ENCODE data around the gene ANKFN1. TPM values are rescaled to one million over a fixed set of nuclear protein-coding genes. Genes with fewer than 3 reads are reported as not detected.

ANKFN1 gene
- total RNA-seq, 3 donors from 2014 or later, result 4.1 to 12.8 (median 5.6) TPM

- Histone ChIP-seq H3K36me3 (no peaks in the 10 kb centered on the region), H3K4me1 (no peaks in the 10 kb centered on the region), H3K27ac (no peak overlapping the region), H3K9me3 (no peaks in the 10 kb centered on the region), H3K4me3 (no peak overlapping the region), H3K27me3 (no peaks in the 10 kb centered on the region)
- no peak for TF ChIP-seq POLR2AphosphoS5 (IDR thresholded peaks at IDR 0.05)
- TF ChIP-seq POLR2A (IDR thresholded peaks at IDR 0.05), result no peak
- no peak for TF ChIP-seq CTCF (IDR thresholded peaks at IDR 0.05)
- DNase-seq (ENCODE audit: low spot score in 2 of 2), result no peak
- intact Hi-C loops (cut with DNase I; ENCODE audit: low total_unique reads), result no loop called here
Observed at GRCh38 chr17:56351675-56352074, 198.4 kb downstream of the ANKFN1 start.

- intact Hi-C loops (cut with DNase I; ENCODE audit: low total_unique reads), result no loop called here
- Histone ChIP-seq H3K36me3 (no peaks in the 10 kb centered on the region), H3K4me3 (no peak overlapping the region), H3K4me1 (no peaks in the 10 kb centered on the region), H3K27me3 (no peaks in the 10 kb centered on the region), H3K9me3 (no peaks in the 10 kb centered on the region), H3K27ac (no peak overlapping the region)
- no peak for DNase-seq (ENCODE audit: low spot score in 2 of 2)
- no peak for TF ChIP-seq POLR2AphosphoS5 (IDR thresholded peaks at IDR 0.05)
- no peak for TF ChIP-seq POLR2A (IDR thresholded peaks at IDR 0.05)
- TF ChIP-seq CTCF (IDR thresholded peaks at IDR 0.05), result no peak
Observed at GRCh38 chr17:56358651-56359050, 205.4 kb downstream of the ANKFN1 start.

- no peaks in the 10 kb centered on the region for H3K36me3 ChIP-seq
- intact Hi-C loops (cut with DNase I; ENCODE audit: low total_unique reads), result no loop called here
- no peak overlapping the region for H3K4me3 ChIP-seq
- DNase-seq (ENCODE audit: low spot score in 2 of 2), result no peak
- no peak for TF ChIP-seq POLR2AphosphoS5 (IDR thresholded peaks at IDR 0.05)
- TF ChIP-seq CTCF (IDR thresholded peaks at IDR 0.05), result no peak
- TF ChIP-seq POLR2A (IDR thresholded peaks at IDR 0.05), result no peak
- H3K4me1 ChIP-seq, result no peaks in the 10 kb centered on the region
- H3K27me3 ChIP-seq, result no peaks in the 10 kb centered on the region
- H3K27ac ChIP-seq, result no peak overlapping the region
- H3K9me3 ChIP-seq, result no peaks in the 10 kb centered on the region
Observed at GRCh38 chr17:56359518-56359917, 206.2 kb downstream of the ANKFN1 start.

- DNase-seq (ENCODE audit: low spot score in 2 of 2), result no peak
- Histone ChIP-seq H3K4me1 (no peaks in the 10 kb centered on the region), H3K4me3 (no peak overlapping the region), H3K27me3 (no peaks in the 10 kb centered on the region), H3K36me3 (no peaks in the 10 kb centered on the region), H3K27ac (no peak overlapping the region), H3K9me3 (no peaks in the 10 kb centered on the region)
- intact Hi-C loops (cut with DNase I; ENCODE audit: low total_unique reads), result no loop called here
- no peak for TF ChIP-seq CTCF (IDR thresholded peaks at IDR 0.05)
- no peak for TF ChIP-seq POLR2A (IDR thresholded peaks at IDR 0.05)
- no peak for TF ChIP-seq POLR2AphosphoS5 (IDR thresholded peaks at IDR 0.05)
Observed at GRCh38 chr17:56367366-56367765, 214.1 kb downstream of the ANKFN1 start.

- intact Hi-C loops (cut with DNase I; ENCODE audit: low total_unique reads), result no loop called here
- Histone ChIP-seq H3K36me3 (no peaks in the 10 kb centered on the region), H3K4me3 (no peak overlapping the region), H3K27me3 (no peaks in the 10 kb centered on the region), H3K27ac (no peak overlapping the region), H3K4me1 (no peaks in the 10 kb centered on the region), H3K9me3 (no peaks in the 10 kb centered on the region)
- TF ChIP-seq POLR2AphosphoS5 (IDR thresholded peaks at IDR 0.05), result no peak
- no peak for DNase-seq (ENCODE audit: low spot score in 2 of 2)
Observed at GRCh38 chr17:56373981-56374833, 220.9 kb downstream of the ANKFN1 start.

Data from breast epithelium (tissue), 4 donors.